ENCODE data around the gene GPRC6A.

GPRC6A gene

GRCh38 chr6:116773886-116774285 lies 55.0 kb downstream of the GPRC6A start:
- DNase-seq = no peak

DNA sequence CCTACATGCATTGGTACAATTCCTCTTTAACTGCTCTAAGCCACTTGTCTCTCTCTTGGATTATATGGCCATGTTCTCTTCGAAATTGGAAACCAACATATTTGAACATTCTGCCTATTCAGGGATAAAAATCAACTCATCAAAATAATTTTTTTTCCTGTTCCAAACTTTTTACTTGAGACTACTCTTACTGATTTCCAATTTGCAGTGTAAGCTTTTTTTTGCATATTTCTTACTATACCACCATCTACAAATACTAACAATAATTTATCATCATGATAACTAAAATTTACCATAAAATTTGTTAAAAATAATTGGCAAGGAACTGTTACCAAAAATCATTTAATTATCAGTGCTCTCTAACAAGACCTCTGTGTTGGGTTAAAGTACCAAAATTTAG lies 56.4 kb downstream of the GPRC6A start:
- DNase-seq = no peak

DNA sequence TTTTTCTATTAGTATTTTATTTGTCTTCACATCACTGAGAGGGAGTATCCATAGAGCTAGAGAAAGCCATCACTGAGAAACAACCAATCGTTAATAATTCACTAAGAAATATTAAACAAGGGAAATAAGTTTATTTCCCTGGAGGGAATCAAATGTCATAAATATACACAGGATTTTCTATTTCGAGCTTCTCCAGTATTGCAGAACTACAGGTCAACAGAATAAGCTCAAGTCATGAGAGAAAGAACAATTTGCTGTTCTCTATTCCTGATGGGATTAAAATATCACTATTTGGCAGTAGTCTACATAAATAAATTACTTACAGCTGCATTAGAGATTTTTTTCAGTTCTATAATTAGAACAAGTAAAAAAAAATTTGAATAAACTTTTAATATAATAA lies 61.2 kb downstream of the GPRC6A start:
- DNase-seq = no peak

- no peak for DNase-seq
These were observed 62.2 kb downstream of the GPRC6A start for GRCh38 chr6:116766506-116767176.

DNA sequence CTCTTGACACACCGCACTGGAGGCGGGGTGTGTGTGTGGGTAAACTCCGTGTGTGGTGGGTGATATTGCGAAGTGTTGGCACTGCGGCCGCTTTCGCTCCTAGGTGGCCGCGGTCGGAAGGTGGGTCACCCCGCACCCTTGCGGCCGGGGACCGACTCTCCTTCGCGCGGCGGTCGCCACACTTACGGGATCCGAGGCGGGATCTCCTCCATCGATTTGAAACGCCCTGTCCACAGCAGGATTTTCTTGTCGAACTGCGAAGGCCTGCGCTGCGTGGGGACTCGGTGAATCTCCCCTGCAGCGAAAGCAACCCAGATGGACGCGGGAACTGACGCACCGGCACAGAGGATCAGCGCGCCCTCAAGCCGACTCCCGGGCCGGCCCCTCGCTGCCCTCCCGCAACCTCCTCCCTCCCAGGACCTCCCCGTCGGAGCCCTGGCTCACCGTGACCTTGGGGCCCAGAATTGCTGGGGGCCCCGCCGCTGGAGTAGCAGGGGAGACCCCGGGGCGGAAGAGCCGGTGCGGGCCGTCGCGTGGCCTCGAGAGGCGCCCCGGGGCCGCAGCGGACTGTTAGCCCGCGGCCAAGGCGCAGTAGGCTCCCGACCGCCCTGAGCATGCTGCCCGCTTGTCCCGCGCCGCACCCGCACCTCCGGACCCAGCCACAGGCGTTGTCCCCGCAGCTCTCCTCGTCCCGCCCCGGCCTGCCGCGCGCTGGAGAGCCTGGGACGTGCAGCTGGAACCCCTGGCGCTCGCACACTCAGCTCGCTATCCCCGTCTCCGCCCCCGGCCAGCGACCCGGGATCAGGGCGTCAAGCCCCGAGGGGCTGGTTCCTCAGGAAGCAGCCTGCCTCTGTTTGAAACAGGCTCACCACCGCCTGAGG lies 63.7 kb downstream of the GPRC6A start, which contains the start of gene FAM162B:
FAM162B (minus strand) TSS at position 759 of the 881 bp plus-strand sequence; CDS start at position 616, 143 bp downstream.
- DNase-seq = no peak

DNA sequence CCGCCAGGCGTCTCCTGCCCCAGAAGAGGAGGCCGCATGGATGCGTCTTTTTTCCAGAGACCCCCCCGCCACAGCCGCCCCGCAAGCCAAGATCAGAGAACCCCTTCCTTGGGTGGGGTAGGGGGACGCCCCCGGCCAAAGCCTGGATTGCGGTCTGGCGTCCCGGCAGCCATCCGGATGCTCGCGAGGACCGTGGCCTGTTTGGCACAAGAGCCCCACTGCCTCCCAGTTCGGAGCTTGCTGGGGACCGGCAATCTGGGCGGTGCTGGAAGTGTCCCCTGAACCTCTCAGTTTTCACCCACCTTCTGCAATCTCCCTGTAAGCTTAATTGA lies 64.3 kb downstream of the GPRC6A start:
- no peak for DNase-seq

- no peak for DNase-seq
These were observed 64.8 kb downstream of the GPRC6A start for GRCh38 chr6:116763906-116764628.

GRCh38 chr6:116763048-116763447 lies 65.8 kb downstream of the GPRC6A start:
- no peak for DNase-seq

- no peak for DNase-seq
These were observed 66.6 kb downstream of the GPRC6A start for GRCh38 chr6:116762235-116762634.

DNA sequence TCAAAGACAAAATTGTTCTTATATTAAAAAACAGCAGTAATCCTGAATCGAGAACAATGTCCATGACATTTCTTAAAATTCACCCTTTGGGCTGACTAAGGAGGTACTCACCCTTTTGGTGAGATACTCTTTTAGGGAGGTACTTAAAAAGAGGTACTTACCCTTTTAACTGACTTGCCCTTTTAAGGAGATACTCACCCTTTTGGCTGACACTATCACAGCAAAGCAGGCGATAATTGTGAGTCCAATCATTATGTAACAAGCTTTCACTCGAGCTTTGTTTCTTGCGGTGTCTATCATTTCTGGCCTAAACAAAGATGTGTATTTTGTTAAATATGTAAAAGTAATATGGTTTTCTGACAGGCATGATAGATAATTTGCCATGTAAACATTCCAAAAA lies 67.1 kb downstream of the GPRC6A start:
- DNase-seq = no peak

- no peak for DNase-seq
These were observed 83.7 kb downstream of the GPRC6A start for GRCh38 chr6:116745176-116745575.
